Esophagus muscularis mucosa (tissue), 4 donors: ENCODE measurements around the gene MED29. TPM values are rescaled to one million over a fixed set of nuclear protein-coding genes. Genes with fewer than 3 reads are reported as not detected.
A peak's percentile ranks its signal among the peaks of the same experiment; 100 is the strongest.

ENCODE experiments used
- DNase-seq: peaks from one replicate; pipeline ENCODE4 v3.0.0-alpha.2; 2017; ENCODE audit errors: extremely low spot score
- H3K27ac ChIP-seq, 4 donors: fragments of 200-600 bp; sonication (generic); replicated peaks in 1 of 4; 1 replicate in 3 of 4; 2 replicates in 1 of 4; pipeline ENCODE4 v1.5.1; 2016 to 2019; ENCODE audit warnings: mild to moderate bottlenecking in 1 of 4
- H3K27me3 ChIP-seq, 4 donors: fragments of 200-600 bp; sonication (generic); one replicate each; pipeline versions ENCODE4 v1.5.1 to v1.6.0; 2016 to 2019
- H3K36me3 ChIP-seq, 4 donors: fragments of 200-600 bp; sonication (generic); one replicate each; pipeline ENCODE4 v1.5.1; 2016 to 2019
- H3K4me1 ChIP-seq, 4 donors: fragments of 200-600 bp; sonication (generic); one replicate each; pipeline ENCODE4 v1.5.1; 2016 to 2019
- H3K4me3 ChIP-seq, 4 donors: fragments of 200-600 bp; sonication (generic); 1 replicate in 2 of 4; 2 replicates in 2 of 4; pipeline ENCODE4 v1.5.1; 2016 to 2019; ENCODE audit warnings: mild to moderate bottlenecking in 4 of 4, moderate library complexity in 1 of 4
- H3K9me3 ChIP-seq, 4 donors: fragments of 200-600 bp; sonication (generic); 1 replicate in 3 of 4; 2 replicates in 1 of 4; pipeline ENCODE4 v1.5.1; 2016 to 2019
- EP300 ChIP-seq: sonication (generic); formaldehyde crosslinking; IDR thresholded peaks from one replicate; pipeline ENCODE4 v1.6.1; 2017; ENCODE audit warnings: antibody characterized with exemption
- POLR2A ChIP-seq: fragments of 450-650 bp; IDR thresholded peaks from one replicate; pipeline ENCODE4 v1.6.1; 2017; ENCODE audit warnings: antibody characterized with exemption, moderate library complexity, mild to moderate bottlenecking, low read depth
- POLR2AphosphoS5 ChIP-seq, 2 donors: sonication (generic); formaldehyde crosslinking; IDR thresholded peaks; one replicate each; pipeline ENCODE4 v1.6.1; 2017; ENCODE audit warnings: antibody characterized with exemption in 2 of 2
- WGBS: methylation state at CpG from one replicate; pipeline ENCODE4 v1.1.5; 2018; 5-methylcytosine and 5-hydroxymethylcytosine counted together
- intact Hi-C: fragments of 100-400 bp; cut with DNase I; formaldehyde crosslinking; loops from one replicate; pipeline ENCODE4 v1.15.1; 2023
- total RNA-seq, 4 donors: library from RNA; depleted of rRNA; stranded (reverse); fragments of >200 nt; gene quantifications; one replicate each; pipeline versions ENCODE4 v1.1.0 to v1.2.1, GENCODE V29; 2016
- TF ChIP-seq, protein P1 (sequence below), 3 experiments: fragments of 200-600 bp in 2 of 3; fragments of 450-650 bp in 1 of 3; sonication (generic) in 2 of 3; IDR thresholded peaks; one replicate each; pipeline ENCODE4 v1.5.1; 2017 to 2019; ENCODE audit warnings: antibody characterized with exemption in 3 of 3, mild to moderate bottlenecking in 2 of 3, moderate library complexity in 1 of 3

MED29 gene
- total RNA-seq, 4 donors from 2014 or later, result 24.9 to 58.0 (median 38.3) TPM

DNA sequence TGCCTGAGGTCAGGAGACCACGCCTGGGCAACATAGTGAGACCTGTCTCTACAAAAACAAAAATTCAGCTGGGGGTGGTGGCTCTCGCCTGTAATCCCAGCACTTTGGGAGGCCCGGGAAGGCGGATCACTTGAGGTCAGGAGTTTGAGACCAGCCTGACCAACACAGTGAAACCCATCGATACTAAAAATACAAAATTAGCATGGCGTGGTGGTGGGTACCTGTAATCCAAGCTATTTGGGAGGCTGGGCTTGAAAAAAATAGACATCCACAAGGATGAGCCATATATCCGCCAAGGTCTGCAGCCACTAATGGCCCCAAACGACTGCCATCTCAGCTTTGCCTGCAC is 41.5 kb downstream of the MED29 start:
- H3K36me3 ChIP-seq, result peaks cover 28 to 43% (median 37%) of the 10 kb centered on the region in 4 donors
- 95% methylated on average over 8 of the region's 8 CpGs for WGBS
- no peaks in the 10 kb centered on the region for H3K9me3 ChIP-seq
- H3K4me1 ChIP-seq, result peaks cover 47 to 65% (median 63%) of the 10 kb centered on the region in 4 donors
- intact Hi-C loops, result no loop called here
- H3K4me3 ChIP-seq, result no peak overlapping the region
- H3K27me3 ChIP-seq, result no peaks in the 10 kb centered on the region
- DNase-seq, result no peak
- H3K27ac ChIP-seq, result no peak overlapping the region
- TF ChIP-seq POLR2AphosphoS5 (IDR thresholded peaks at IDR 0.05) (no peak), EP300 (no peak), POLR2A (no peak)
- TF ChIP-seq, protein P1, sequence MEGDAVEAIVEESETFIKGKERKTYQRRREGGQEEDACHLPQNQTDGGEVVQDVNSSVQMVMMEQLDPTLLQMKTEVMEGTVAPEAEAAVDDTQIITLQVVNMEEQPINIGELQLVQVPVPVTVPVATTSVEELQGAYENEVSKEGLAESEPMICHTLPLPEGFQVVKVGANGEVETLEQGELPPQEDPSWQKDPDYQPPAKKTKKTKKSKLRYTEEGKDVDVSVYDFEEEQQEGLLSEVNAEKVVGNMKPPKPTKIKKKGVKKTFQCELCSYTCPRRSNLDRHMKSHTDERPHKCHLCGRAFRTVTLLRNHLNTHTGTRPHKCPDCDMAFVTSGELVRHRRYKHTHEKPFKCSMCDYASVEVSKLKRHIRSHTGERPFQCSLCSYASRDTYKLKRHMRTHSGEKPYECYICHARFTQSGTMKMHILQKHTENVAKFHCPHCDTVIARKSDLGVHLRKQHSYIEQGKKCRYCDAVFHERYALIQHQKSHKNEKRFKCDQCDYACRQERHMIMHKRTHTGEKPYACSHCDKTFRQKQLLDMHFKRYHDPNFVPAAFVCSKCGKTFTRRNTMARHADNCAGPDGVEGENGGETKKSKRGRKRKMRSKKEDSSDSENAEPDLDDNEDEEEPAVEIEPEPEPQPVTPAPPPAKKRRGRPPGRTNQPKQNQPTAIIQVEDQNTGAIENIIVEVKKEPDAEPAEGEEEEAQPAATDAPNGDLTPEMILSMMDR (IDR thresholded peaks at IDR 0.05), result no peak

DNA sequence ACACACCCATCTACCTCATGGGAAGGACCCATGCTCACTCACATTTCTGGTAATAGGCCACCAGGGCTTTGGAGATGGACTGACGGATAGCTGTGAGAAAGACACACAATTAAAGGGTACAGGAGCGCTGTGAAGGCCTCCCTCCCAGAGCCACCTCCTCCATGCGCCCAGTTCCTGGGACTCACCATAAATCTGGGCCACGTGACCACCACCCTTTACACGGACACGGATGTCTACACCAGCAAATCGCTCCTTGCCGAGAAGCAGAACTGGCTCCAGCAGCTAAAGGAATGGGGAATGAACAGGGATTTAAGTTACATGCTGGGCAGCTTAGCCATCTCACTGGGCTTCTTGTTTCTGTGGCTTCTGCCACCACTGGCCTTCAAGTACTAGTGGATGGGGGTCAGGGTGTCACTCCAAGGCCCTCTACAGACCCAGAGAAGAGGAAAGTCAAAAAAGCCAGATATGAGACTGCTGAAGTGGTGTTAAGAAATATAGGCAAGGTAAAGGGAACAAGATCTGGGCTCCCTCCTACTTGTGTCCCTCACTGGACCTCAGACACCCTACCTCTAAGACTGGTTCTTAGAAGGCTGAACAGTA is 42.4 kb downstream of the MED29 start:
- peak overlapping the region in 3 of 4 donors; percentile 8 to 95 (median 24) for H3K27ac ChIP-seq
- H3K9me3 ChIP-seq, result no peaks in the 10 kb centered on the region
- DNase-seq, result no peak

DNA sequence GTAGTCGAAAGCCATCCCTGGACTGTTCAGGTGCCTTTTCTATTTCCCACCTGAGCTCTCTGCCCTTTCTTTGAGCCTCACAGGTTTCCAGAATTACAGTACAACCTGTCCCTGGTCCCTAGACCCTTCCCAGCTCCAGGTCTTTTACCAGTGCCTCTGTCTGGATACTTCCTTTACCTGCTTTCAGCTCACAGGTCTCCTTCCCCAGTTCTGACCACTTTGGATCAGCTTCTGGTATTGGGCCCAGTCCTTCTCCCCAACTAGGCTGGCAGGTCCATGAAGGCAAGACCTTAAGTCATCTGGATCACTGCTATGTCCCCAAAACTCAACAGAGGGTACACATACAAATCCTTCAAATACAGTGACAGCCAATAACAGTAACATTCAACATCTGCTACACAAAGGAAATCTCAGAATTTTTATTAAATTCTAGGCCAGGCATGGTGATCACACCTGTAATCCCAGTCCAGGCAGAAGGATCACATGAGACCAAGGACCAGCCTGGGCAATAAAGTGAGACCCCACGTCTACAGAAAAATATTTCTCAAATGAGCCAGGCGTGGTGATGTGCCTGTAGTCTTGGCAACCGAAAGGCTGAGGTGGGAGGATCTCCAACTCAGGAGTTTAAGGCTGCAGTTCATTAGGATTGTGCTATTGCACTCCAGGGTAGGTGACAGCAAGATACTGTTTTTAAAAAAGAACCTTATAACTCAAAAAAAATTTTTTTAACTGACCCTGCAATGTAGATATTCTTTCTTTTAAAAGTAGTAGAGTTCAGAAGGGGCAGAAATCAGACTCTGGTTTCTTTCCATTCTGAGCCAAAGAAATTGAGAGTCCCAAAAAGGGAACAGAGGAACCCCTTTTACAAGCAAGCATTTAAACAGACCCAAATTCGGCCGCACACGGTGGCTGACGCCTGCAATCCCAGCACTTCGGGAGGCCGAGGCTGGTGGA is 43.2 kb downstream of the MED29 start:
- whole genome bisulfite sequencing, result 51% methylated on average over 10 of the region's 10 CpGs
- intact Hi-C loops, result no loop called here
- Histone ChIP-seq H3K27me3 (no peaks in the 10 kb centered on the region), H3K27ac (peak overlapping the region; percentile 24 to 95 (median 84)), H3K36me3 (peaks cover 28 to 43% (median 37%) of the 10 kb centered on the region in 4 donors), H3K4me1 (peaks cover 30 to 48% (median 46%) of the 10 kb centered on the region in 4 donors), H3K9me3 (no peaks in the 10 kb centered on the region), H3K4me3 (peak overlapping the region; percentile 76 to 84 (median 82))
- TF ChIP-seq POLR2AphosphoS5 (IDR thresholded peaks at IDR 0.05) (no peak), POLR2A (no peak), EP300 (no peak)
- TF ChIP-seq, protein P1 (IDR thresholded peaks at IDR 0.05), result no peak
- no peak for DNase-seq

More for the DNA sequence above, 42.4 kb downstream of the MED29 start:
- TF ChIP-seq, protein P1 (IDR thresholded peaks at IDR 0.05), result no peak
- TF ChIP-seq POLR2A (no peak), POLR2AphosphoS5 (IDR thresholded peaks at IDR 0.05) (no peak), EP300 (no peak)
- intact Hi-C loops, result no loop called here
- H3K27me3 ChIP-seq, result no peaks in the 10 kb centered on the region
- peaks cover 38 to 56% (median 54%) of the 10 kb centered on the region in 4 donors for H3K4me1 ChIP-seq
- no peak overlapping the region for H3K4me3 ChIP-seq
- peaks cover 28 to 43% (median 37%) of the 10 kb centered on the region in 4 donors for H3K36me3 ChIP-seq
- 95% methylated on average over 8 of the region's 8 CpGs for WGBS

DNA sequence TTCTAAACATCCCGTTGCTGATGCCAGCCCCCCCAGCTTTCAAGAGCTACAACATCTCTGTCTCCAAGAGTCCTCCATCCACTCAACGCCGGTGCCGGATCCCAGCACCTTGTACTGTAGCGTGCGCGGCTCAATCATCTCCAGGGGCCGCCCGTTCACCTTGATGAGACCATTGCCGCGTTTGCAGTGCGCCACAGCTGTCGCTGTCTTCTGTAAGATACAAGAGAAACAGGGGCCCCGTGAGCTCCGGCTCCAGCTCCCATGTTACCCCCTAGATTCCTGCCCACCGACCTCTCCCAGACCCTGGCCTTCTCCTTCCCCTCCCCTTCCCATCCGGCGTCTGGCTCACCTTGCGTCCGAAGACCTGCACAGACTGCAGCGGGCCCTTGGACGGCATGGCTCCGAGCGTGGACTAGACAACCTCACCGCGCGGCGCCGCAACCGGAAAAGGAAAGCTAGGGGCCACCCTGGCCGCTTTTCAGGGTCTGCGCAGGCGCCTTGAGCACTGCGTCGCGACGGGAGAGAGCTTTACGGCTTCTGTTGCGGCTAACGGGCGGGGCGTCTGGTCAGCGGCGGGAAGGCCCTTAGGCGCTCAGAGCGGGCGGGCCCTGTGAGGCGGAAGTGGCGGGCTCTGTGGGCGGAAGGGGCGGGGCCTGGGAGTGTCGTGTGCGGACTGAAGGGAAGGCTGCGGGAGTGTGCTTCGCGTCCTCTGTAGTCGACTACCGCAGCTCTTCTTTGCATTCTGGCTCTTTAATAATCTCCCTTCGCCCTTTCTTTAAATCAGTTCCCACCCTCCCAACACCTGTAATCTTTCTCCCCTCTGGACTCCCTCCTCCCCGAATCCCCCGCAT is 44.5 kb downstream of the MED29 start, which contains the start of gene RPS16:
Gene RPS16, minus strand, starts transcription at position 451 of the 851 bp plus-strand sequence. Its CDS starts 54 bp downstream, at position 397.
- no peaks in the 10 kb centered on the region for H3K27me3 ChIP-seq
- peak within 1 kb of the TSS; percentile 84 to 95 (median 84) for H3K27ac ChIP-seq
- peak within 1 kb of the TSS; percentile 76 to 84 (median 82) for H3K4me3 ChIP-seq
- intact Hi-C loops, result no loop called here
- TF ChIP-seq POLR2AphosphoS5 (IDR thresholded peaks at IDR 0.05) (peak; percentile 100), EP300 (no peak), POLR2A (peak; percentile 97)
- TF ChIP-seq, protein P1 (IDR thresholded peaks at IDR 0.05), result peak in 2 of 3 experiments; percentile 10 to 35
- WGBS, result under 1% methylated on average over 32 of the region's 61 CpGs
- peaks cover 28 to 48% (median 43%) of the 10 kb centered on the region in 4 donors for H3K4me1 ChIP-seq
- peak; percentile 99 for DNase-seq
- no peaks in the 10 kb centered on the region for H3K9me3 ChIP-seq
- H3K36me3 ChIP-seq, result peaks cover 28 to 43% (median 37%) of the 10 kb centered on the region in 4 donors
